DMS53 (cell line): ENCODE data around the gene ETS1.
A peak's percentile ranks its signal among the peaks of the same experiment; 100 is the strongest.

Experiments used
- DNase-seq: peaks from one replicate; lab custom pipeline; 2025; lab: John Stamatoyannopoulos, UW

Gene ETS1

DNA sequence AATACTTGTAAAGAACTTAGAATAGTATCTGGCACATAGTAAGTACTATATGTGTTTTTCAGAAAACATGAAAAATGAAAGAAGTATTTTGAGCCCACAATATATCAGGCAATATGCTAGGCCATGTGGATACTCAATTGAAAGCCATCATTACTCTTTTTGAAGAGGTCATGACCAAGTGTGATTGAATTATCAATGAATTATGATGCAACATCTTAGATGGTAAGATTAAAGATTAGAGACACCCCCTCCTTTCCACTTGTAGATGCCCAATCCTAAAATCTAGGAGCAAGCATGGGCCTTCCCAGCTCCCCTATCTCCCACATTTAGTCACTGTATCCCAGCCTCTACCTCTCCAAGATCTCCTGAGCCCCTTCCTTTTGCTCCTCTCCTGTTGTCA is 154.4 kb downstream of the ETS1 start:
- DNase-seq = no peak

DNA sequence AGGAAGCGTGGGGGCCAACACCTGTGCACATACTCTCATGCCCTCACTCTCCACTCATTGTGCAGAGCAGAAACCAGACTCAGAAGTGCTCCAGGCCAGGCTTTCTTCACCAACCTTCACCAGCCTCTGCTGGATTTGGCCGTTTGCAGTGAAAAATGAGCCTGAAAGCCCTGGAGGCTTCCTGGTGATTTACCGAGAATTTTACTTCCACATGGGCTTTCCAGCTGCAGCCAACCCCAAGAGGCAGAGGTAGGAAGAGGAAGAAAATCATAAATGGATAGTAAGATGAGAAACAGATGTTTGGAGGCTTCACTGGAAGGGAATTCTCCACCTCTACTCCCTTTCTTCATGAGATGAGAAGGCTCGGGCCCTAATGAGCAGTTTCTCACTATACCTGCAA is 155.4 kb downstream of the ETS1 start:
- DNase-seq = no peak

DNA sequence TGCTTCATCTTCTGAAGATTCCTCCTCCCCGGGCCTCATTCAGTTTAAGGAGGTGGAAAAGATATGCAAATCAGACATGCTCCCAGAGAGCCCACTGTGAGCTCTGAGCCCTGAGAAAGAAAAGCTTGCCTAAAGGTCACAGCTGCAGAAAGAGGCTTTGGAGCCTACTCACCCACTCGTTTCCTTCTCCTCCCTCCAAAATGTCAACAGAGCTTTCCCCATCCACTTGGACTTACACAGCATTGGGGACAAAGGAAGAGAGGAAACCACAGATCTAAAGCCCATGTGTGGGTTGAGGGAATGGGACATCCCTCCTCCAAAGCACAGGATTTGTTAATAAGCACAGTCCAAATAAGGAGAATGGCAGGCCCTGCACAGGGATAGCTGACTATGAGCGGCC is 158.4 kb downstream of the ETS1 start:
- DNase-seq = peak; percentile 39

DNA sequence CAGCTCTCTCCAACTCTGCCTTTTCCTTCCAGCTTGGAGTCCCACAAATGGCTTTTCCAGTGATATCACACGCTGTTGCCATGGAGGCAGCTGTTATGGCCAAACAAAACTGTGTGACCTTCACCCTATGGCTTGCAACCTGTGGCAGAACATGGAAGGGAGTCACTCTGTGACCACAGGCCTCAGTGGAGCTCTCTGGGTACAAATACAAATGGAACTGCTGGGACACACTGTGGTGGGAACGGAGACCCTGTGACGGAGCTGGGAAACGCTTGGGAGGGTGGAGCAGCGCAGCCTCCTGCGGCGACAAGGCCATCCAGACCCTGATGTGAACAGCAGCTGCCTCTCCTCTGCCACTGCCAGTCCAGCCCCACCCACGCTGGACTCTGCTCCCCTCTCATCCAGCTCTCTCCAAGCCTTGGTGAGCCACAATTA is 162.5 kb downstream of the ETS1 start:
- DNase-seq = peak; percentile 89

DNA sequence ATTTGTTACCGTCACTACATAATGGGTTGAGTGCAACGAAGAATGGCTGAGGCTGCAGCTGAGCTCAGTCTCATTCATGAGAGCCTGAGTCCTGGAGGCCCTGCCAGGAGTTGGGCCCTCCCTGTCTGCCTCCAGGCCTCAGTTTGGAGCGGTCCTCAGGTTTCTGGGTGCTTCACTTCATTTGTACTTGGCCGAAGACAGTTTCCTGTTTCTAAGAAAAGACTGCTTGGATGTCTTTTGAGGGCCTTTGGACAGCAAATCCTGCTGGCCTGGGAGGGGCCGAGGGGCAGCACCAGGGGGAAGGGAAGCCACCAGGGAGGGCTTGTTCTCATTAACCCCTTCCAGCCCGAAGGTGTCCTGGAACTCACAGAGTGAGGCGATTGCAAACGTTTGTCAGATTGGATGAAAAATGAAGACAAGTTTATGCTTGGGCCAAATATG is 163.1 kb downstream of the ETS1 start:
- peak; percentile 36 for DNase-seq

DNA sequence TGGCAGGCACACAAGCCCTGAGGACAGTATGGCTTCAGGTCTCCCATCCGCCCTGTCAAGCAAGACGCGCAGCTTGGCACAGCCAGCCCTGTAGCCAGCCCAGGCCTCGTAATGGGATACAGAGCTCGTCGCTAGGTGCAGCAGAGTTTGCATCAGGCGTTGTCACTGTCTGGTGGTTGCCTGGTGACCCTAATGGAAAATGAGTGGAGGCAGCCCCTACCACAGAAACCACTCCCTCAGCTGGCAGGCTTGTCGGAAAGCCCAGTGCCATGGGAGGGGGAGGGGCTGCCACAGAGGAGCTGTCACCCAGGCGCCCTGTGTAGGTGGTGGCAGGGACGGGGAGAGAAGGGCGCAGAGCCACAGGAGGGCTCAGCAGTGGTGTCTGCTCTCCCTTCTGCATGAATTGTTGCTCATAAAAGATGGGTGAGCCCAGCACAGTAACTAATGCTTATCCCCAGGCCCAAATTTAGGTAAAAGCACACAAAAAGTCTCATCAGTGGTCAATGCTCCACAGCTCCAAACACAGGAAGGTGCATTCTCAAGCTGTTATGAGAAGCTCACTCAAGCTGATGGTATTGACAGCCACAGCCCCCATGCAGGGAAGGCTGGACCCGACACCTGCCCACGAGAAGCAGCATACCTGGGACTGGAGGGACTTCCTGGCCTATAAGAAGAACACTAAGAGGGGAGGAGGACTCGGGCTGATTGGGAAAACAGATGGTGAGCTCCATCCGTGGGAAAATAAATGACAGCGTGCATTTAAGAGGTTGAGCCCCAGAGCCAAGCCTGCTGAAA is 164.6 kb downstream of the ETS1 start:
- DNase-seq = no peak

DNA sequence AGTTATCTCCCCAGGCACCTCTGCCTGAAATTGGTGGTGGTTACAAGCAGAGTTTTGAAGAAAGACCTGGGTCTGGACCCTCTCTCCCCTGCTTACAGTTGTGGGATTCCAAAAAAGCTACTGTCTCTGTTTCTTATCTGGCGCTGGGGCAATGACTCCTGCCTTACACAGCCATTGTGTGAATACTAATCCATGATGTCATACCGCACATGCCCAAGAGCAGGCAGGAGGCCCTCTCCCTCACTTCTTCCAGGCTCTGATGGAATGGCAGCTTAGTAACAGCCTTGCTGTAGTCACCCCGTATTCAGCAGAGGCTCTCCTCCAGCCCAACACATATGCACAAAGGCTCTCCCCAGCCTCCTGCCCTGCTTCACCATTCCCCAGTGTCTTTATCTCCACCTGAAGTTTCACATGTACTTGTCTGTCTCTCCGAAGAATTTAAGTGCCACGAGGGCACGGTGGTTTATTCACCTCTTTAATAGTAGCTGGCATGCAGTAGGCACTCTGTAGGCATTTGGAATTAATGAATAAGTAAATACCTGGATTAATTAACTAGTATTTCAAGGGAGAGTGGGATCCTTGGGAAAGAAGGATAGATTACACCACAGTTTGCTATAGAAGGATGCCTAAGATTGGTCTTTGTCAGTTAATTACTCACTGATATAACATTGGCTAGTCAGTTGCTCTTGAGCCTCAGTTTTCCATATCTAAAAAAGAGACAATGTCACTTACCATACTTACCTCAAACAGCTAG is 165.6 kb downstream of the ETS1 start:
- DNase-seq = peak; percentile 23

DNA sequence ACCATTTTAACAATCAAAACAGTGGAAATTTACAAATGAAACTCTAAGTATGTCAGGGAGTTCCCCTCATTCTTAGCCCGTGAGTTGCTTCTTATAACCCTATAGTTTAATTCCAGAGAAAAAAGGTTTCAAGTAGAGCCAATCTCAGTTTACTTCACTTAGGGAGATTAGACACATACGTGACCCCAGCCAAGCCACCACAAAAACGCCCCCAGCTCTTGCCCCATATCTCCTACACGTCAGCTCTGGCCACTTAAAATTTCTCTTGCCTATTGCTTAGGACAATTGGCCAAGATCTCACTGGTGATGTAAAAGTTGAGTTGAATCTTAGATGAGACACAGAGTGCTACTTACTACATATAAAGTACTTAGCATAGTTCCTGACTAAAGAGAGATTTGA is 166.4 kb downstream of the ETS1 start:
- DNase-seq = no peak

DNA sequence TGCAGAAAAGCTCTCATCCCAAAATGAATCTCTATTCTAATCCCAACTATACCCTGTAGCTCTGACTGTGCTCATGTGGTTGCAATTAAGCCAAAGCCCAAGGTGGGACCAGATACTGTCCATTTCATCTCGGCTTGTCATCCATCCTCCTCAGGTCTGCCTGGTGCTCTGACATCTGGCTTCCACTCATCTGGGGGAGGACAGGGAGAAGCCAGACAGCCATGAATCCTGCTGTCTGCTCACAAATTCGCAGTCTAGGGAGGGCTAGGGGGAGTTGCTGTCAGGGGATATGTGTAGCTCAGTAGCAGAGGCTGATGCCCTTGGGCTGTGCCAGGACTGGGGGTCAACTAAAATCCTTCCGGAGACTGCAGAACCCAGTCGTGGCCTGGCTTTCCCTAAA is 167.1 kb downstream of the ETS1 start:
- no peak for DNase-seq

DNA sequence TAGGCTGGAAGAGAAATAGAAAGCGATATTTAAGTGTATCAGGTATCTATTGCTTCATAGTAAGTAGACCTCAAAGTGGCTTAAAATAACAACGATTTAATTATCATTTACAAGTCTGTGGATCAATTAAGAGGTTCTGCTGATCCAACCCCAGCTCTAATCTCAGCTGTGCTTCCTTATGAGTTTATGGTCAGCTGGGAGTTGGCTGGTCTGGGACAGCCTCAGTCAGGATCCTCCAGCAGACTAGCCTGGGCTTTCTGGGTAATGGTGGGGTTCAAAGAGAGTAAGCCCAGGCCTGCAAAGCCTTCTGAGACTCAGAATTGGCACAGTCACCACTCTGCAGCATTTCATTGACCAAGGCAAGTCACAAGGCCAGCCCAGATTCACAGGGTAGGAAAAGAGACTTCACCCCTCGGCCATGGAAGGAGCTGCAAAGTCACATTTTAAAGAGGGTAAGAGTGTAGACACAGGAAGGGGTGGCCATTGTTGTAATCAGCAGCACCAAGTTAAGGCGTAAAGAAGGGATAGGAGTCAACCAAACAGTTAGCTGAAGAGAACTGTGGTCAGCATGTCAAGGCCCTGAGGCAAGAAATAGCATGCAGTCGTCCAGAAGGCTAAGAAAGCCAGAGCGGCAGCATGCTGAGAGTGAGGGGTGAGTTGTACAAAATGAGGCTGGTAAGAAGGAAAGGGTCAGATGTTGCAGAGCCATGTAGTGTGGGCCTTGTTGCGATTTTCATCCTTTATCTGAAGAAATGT is 168.2 kb downstream of the ETS1 start:
- DNase-seq = no peak

DNA sequence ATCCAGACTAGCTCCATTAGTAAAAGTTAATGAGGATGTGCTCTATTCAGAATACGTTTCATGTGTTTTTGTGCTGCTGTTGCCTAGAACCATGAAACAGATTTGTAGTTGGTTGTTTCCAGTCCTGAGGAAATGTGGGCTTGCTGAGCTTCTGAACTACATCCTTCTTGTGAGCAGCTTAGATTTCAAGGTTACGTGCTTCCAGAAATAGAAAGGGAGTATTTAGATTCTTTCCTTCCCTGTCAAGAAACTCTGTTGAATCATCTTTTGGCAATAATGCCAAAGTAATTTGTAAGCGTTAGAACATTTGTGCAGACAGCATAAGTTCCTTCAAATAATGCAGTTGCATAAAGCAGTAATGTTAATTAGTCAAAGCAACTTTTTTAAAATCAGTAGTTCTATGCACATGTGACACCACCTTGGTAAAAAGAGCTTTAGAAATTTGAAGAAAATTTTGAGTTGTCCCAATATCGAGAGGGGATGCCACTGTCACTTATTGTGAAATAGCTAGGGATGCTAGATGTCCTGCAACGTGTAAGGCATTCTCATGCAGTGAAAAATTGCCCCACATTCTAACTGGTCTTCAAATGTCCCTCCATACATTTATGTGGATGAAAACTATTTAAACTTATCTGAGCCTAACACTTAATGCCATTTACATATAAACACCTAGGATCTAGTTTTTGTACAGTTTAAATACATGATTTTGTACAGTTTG is 169.6 kb downstream of the ETS1 start:
- no peak for DNase-seq

DNA sequence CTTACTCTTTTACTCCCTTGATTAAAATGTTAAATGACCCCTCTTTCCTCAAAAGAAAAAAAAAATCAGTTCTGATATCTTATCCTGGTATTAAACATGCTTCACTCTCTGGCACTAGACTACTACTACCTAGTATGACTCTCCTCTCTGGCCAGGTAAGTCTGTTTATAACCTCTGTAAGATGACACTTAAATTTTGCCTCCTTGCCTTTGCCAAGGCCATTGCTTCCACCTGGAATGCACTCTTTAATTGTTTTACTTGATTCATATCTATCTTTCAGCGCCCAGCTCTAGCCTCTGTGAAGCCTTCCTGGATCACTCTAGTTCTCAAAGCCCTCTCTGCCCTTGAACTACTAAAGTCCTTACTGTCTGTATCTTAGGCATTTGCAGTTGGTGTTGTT is 170.4 kb downstream of the ETS1 start:
- DNase-seq = no peak

DNA sequence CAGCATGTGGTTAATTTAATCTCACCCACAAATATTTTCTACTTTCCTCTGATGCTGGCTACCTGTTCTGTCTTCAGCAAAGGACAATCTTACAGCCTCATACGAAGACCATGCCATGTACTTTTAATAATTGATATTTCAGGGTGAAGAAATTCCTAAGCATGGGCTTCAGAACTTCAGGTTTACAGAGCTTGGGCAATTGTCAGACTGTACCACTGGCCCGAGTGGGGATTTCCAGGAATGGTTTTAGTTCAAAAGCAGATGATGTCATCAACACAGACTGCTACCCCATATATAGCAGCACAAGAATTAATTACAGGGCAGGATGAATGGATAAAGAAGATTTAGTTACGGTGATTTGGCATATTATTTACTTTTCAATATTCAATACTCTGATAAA is 171.8 kb downstream of the ETS1 start:
- peak; percentile 44 for DNase-seq

DNA sequence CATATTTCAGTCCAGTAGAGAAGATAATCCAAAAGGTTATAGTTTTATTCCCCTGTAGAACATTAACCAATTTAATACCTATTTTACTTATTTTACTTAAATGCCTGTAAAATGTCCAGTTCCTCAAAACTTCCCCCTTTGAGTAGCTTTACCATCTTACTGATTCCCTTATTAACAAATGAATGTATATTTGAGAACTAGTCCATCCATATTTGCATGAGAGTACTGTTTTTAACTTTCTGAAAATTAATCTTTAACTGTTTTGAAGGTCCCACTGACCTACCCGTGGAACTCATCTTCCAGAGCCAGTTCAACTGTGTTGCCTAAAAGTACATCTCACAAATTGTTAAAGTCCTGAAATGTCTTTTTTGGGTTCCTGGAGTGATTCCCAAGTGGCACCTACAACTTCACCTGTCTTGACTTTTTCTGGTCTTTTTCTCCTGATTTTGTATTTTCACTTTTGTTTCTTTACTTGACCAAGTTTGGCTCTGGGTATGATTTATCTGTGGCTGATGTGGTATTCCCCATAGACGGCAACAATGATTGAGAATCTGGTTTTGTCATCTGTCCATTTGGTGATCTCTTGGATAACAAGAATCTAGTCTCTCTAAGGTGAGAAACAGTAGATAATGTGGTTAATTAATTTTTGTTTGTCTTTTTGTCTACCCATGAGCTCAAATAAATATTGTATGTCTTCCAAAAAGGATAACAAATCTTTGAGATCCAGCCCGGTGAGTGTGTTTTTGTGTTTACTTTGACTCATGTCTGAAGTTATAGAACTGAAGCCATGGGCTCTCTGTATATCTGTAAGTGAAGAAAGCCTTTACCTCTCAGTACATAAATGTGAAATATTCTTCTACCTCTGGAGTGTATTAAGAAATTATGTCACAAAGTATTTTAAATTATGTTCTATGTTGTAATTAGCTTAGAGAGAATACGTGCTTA is 174.2 kb downstream of the ETS1 start:
- DNase-seq = peak; percentile 72

DNA sequence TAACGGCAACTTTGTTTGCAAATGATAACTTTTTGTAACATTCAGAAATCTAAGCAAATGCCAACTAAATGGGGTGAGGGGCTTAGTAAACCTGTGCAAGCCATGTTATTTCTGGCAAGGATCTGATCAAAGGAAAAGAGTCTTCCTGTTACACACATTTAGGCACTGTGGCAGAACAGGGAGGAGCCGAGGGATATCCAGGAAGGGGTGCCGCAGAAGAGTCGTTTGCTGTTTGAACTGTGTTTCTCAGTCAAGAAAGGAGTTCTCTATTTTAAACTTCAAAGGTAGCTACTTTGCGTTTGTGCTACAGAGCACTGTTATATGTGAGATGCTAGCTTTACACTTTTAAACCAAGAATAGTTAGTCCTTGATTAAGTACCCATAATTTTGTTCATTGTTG is 175.5 kb downstream of the ETS1 start:
- no peak for DNase-seq

DNA sequence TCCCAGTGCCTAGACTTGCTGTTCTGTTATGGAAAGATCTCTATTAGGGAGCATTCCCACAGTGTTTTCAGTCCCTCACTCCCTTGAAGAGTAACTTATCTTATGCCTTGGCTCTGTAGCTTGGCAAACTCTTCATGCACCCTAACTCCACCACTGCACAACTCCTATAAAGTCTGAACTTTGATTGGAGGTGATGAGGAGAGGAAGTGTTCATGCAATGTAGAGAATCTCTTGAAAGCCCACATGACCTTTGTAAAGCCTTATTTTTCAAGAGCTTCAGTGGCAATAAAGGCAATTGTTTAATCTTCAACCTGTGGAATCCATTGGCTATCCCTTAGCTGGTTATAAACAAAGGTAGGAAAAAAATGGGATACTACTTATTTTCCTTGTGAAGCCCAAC is 176.2 kb downstream of the ETS1 start:
- no peak for DNase-seq

DNA sequence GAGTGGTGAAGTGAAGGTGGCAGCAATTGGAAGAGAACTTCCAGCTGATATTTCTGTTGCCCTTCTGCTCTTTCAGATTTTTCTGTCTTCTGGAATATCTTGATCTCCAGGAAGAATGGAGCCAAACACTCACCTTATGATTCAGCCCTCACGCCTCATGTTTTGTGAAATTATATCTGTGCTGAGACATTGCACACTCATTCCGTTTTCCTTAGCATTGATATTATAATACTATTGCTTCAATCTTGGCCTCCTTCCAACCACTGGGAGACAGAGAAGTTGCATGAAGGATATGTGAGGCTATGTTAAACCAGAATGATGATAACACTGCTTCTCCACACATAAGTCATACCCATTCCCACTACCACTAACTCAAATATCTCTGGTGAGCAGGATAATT is 177.9 kb downstream of the ETS1 start:
- no peak for DNase-seq
